Measurements from ENCODE around the gene CASKIN1.
A peak's percentile ranks its signal among the peaks of the same experiment; 100 is the strongest.

CASKIN1 gene

DNA sequence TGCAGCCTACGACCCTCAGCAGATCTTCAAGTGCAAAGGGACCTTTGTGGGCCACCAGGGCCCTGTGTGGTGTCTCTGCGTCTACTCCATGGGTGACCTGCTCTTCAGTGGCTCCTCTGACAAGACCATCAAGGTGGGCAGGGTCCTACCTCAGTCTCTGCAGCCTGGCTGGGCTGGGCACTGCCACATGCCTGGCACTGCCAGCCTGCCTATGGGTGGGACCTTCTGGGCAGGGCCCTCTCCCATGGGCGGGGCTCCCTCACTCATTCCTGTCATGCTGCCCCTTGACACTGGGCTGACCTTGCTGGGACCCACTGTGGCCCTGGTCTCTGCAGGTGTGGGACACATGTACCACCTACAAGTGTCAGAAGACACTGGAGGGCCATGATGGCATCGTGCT, 22.5 kb downstream of the CASKIN1 start:
- DNase-seq: no peak

DNA sequence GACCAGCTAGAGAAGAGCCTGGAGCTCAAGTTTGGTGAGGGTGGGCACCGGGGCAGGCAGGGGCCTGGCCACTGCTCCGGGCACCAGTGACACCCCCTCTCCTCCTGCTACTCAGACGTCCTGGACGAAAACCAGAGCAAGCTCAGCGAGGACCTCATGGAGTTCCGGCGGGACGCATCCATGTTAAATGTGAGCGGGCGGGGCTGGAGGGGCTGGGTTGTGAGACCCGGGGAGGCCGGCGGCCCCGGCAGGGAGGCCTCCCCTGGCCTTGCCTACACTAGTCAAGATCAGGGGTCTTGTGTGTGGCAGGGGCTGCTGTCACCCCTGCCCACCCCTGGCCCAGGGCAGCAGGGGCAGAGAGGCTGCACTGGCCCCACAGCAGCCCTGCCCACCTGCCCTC, 23.0 kb downstream of the CASKIN1 start:
- DNase-seq: no peak

DNA sequence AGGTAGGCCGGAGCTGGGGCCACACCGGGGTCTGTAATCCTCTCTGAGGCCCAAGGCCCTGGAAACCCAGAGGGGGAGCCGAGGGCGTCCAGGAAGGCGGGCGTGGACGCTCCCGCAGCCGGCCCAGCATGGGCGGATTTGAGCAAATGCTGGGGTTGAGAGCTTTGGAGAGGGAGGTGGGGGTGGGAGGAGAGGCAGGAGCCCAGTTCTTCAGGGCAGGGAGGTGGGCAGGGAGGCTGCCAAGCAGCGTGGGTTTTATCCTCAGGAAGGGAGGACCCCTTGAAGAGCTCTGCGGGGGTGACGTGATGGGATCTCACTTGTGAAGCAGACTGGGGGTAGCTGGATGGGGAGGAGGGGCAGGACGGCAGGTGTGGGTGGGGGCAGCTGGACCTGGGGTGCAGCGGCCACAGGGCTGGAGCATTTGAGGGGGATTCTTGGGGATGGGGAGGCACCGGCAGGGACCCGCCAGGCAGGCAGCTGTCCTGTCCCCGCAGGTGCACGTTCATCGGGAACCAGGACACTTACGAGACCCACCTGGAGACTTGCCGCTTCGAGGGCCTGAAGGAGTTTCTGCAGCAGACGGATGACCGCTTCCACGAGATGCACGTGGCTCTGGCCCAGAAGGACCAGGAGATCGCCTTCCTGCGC, 23.6 kb downstream of the CASKIN1 start:
- DNase-seq: no peak

DNA sequence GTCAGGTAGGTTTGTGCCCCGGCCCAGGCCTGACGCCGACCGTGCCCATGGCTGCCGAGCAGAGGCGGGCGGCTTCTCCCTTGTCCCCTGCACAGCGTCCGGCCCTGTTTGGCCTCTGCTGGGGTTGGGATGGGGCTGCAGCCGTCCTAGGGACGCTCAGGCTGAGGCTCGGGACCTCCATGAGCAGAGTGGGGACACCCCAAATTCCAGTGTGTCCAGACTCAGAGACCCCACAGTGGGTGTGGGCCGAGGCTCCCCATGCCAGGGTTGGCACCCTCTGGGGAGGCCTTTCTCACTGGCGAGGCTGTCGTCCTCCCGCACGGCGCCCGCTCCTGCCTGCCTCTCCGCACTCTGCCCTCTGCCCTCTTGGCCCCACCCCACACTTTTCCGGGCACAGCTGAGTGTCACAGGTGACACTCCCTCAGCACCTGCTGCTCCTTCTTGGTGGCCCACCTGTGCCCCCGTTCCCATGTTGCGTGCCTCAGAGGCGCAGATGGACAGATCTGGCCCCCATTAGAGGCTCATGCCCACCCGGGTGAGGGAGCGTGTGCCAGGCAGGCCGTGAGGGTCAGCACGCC, 24.7 kb downstream of the CASKIN1 start:
- no peak for DNase-seq

DNA sequence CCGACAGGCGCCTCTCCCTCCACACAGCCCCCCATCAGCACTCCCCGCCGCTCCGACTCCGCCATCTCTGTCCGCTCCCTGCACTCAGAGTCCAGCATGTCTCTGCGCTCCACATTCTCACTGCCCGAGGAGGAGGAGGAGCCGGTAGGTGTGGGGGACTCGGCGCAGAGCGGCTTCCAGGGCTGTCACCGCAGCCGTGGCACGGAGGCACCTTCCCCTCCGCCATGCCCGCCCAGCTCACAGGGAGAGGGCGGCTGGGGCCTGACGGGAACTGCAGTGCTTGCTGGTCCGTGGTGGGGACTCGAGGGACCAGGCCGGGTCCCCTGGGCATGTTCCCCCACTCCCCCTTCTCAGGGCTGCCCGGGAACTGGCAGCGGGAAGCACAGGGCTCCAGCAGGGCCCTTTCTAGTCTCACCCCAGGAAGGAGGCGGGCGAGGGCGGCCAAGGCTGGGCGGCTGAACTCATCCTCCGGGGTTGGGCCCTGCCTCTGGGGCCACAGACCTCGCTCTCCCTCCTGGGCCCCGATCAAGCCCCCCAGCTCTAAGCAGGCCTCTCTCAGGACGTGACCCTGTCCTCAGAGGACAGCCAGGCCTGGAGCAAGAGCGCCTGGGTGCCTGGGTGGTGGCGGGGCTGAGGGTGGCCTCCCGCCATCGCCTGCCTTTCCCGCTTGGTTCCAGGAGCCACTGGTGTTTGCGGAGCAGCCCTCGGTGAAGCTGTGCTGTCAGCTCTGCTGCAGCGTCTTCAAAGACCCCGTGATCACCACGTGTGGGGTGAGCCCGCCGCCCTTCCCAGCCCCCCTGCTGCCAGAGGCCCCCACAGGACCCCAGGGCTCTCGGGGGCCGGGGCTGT, 25.6 kb downstream of the CASKIN1 start:
- no peak for DNase-seq

DNA sequence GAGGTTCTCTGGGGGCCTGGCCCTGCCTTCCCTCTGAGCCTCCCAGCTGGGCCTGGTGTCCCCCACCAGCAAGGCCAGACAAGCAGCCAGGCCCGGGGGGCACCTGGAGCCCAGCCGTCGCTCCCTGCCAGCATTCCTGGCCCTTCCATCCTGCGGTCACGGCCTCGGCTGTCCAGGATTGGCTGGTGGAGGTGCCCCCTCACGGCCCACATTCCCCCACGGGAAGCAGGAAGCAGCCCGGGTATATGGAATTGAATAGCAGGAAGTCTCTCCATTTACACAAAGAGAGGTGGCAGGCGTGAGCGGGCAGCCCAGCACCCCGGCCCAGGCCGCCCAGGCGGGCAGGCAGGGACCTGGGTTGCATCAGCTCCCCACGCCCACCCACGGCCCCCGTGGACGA, 26.3 kb downstream of the CASKIN1 start:
- no peak for DNase-seq

DNA sequence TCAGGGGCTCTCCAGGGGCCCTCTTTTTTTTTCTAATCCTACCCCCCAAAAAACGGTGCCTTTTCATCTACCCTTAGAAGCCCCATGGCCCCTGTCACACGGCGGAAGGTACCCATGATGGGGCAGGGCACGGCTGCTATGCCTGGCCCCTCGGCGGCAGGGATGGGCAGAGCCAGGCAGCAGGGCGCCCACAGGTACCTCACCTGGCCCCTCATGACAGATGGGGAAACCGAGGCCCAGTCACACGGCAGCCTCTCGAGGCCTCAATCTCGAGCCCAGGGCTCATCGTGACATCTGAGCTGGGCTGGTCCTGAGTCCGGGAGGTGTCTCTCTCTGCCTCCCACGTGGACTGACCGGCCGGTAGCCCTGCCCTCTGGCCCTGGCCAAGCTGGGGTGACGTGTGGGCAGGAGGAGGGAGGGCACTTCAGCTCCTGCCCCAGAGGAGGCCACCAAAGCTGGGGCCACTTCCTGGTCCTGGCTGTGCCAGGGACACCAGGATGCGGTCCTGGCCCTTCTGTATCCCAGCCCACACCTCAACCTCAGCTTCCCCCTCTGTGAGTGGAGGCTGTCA, 29.3 kb downstream of the CASKIN1 start:
- DNase-seq: no peak

DNA sequence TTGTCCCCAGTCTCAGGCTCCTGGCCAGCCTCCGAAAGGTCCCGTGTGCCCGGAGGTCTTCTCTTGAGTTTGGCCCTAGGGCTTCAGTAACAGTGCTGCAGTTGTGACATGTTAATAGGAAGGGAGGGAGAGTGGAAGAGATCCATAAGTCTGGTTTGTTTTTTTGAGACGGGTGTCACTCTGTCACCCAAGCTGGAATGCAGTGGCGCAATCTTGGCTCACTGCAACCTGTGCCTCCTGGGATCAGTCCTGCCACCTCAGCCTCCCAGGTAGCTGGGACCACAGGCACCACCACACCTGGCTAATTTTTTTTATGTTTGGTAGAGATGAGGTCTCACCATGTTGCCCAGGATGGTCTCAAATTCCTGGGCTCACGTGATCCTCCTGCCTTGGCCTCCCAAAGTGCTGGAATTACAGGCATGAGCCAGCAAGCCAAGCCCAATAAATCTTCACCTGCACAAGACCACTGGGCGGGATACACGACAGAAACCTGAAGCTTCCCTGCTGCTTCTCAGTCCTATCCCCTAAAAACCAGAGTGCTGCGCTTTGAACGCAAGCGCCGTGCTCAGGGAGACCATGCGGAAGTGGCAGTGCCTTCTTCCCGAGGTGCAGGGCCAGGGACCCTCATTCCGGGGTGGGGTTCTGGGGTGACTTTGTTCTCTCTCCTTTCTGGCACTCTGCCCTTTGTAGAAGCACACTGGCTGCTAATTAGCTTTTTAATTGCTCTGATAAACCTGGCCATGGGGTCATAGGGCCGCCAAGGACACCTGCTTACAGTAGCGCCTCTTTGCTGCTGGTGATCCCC, 29.9 kb downstream of the CASKIN1 start:
- DNase-seq: no peak

DNA sequence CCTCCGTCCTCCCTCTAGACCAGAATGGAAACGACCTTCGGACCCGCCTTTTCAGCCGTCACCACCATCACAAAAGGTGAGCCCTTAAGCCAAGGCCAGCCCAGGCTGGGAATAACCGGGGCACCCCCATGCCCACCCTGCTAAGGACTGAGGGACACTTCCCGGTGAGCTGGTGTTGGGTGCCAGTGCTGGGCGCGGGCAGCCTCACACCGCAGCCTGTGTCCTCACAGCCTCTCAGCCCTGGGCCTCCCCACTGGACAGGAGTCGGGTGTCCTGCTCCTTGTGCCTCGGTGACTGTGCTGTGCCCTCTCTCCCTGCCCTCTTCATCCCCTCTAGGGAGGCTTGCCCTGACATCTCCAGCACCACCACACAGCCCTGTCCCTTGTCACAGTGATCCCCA, 30.5 kb downstream of the CASKIN1 start:
- DNase-seq: no peak

DNA sequence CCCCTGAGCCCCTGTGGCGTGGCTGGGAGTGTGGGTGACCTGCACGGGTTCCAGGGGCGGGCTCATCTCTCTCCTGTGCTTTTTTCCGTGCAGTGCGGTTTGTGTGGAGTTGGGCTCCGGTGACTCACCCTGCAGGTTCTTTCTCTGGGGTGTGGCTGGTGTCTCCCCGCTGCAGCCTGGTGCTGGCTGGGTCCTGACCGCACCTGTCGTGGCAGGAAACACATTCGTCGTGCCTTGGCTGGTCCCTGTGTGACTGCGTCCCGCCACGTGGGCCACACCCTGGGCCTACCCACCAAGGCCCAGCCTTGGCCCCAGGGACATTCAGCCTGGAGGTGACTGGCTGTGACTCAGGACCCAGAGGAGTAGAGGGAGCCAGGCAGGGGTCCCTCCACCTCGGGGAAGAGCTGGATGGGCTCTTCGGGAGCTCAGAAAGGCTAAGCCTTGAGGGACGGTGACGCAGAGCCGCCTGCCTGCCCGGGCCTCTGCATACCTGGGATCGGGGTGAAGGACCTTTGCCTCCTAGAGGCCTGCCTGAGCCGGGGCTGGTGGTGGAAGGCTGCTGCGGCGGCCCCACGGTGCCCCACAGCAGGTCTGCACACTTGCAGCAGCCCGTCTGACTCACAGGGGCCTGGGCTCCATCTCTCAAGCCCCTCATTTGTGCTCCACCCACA, 33.1 kb downstream of the CASKIN1 start:
- DNase-seq: peak in 1 of 2 donors; percentile 31

DNA sequence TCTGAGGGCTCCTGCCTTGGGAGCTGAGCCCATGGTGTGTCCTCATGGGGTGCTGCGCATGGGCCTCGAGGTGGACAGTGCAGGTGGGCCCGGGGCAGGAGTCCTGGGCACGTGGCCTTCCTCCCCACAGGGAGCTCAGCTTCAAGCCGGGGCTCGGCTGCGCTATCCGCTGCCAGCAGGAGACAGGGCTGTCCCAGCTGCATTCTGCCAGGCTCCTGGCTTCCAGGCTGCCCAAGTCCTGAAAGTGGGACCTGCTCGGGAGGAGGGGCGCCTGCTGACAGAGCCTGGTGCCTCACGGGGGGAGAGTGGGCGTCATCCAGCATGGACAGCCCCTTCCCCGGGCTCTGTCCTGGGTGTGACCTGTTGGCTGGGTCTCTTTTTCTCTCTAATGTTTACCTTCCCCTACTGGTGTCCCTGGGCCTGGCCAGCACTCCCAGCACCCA, 33.7 kb downstream of the CASKIN1 start:
- no peak for DNase-seq

DNA sequence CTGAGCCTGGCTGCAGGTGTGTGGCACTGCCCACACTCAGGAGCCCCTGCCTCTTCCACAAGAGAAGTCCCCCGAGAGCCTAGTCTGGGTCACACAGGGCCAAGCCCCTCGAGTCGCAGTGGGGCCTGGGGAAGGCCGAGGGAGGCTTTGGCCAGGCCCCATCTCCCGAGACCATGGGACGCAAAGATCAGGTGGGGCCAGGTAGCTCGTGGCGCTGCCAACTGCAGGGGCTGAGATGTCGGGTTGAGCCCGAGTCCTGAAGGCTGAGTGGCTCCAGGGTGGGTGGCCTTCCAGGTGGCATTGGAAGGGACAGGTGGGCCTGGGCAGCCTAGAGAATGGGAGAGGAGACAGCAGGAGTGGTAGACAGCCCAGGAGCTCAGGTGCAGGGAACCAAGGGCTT, 34.5 kb downstream of the CASKIN1 start:
- DNase-seq: no peak

DNA sequence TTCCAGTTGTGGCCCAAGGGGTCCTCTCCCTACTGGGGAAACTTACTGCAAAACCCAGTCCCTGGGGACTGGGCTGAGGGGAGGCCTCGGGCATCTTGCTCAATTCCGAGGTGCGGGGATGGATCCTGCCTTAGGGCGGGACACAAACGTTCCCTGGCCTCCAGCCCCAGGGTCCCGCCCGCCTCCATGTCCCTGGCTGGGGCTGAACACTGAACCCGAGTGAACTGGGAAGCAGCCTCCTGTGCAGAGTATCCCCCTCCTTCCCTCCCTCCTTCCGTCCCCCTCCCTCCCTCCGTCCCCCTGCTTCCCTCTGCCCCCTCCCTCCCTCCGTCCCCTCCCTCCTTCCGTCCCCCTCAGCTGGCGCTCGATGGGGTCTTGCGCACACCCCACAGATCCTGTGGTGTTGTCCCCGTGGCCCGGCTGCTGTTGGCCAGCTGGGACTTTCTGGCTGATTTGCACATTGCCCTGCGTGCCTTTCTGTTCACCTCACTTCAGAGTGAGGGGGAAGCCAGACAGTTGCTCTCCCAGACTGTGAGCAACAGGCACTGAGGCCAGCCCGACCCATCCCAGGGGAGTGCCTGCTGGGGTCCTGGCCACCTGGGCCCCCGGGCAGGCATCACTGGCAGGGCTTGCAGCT, 35.4 kb downstream of the CASKIN1 start:
- DNase-seq: no peak

DNA sequence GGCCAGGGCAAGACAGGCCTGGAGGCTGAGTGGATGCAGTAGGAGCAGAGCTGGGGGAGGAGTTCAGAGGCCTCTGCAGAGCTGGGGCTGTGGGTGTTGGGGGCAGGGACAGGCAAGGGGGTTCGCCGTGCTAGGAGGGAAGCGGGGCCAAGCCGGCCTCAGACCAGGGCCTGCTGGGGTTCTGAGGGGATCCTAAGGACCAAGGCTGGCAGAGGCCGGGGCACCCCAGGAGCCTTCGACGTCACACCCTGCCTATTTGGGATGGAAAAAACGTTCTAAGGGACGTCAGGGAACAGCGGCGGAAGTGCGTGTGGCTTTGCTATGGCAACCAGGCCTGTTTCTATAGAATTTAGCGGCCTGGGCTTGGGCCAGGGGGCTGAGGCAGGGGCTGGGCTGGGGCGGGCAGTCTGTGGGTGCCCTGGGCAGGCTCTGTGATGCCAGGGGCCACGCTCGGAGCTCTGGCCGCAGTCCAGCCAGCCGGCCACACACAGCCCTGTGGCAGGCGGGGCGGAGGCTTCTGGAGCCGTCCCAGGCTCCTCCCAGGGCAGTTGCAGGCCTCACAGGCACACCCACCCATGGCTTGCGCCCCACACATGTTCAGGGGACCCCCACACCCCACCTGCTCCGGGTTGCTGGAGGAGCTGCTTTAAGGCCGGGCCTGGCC, 37.1 kb downstream of the CASKIN1 start:
- no peak for DNase-seq

DNA sequence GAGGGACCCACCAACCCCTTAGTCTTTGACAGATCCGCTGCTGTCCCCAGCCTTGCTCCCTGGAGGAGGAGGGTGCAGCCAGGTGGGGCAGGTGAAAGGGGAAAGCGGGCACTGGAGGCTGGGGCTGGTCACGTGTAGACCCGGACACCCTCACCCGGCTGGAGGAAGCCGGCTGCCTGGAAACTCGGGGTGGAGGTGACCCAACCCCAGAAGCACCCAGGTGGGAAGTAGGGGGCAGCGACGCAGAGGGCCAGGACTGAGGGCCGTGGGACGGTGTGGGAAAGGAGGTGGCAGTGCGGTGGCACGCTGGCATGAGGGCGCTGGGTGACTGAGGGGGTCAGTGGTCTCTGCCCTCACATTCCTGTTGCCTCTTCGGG, 38.2 kb downstream of the CASKIN1 start:
- no peak for DNase-seq

DNA sequence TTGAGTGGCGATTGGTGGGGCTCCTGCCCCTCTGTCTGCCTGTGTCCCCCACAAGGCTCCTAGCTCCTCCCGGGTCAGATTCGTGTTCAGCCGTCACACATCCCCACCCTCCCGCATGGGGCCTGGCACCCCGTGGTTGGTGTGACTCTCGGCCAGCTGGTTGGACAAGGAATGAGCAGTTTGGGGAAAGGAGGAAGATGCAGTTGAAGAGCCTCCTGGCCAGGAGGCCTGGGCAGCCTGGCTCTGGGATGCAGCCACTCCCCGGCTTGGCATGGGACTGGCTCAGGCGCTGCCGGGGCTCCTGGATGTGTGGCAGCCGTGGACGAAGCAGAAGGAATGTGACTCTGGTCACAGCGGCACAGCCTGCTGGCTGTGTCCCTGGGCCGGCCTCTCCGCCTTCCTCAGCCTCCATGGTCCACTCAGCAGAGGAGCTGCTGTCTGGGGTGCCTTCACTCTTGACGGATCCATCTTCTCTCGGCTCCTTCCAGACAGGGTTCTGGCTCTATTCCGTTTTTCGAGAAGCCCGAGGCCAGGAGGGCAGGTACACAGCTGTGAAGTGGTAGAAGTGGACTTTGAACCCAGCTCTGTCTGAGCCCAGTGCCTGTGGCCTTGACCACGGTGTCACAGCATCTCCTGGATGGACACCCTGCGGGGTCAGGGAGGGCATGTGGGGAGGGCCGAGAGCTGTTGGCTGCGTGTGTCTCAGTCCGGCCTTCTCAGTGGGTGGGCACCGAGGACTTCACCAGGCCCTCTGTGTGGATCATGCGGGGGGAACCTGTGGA, 38.7 kb downstream of the CASKIN1 start:
- no peak for DNase-seq

DNA sequence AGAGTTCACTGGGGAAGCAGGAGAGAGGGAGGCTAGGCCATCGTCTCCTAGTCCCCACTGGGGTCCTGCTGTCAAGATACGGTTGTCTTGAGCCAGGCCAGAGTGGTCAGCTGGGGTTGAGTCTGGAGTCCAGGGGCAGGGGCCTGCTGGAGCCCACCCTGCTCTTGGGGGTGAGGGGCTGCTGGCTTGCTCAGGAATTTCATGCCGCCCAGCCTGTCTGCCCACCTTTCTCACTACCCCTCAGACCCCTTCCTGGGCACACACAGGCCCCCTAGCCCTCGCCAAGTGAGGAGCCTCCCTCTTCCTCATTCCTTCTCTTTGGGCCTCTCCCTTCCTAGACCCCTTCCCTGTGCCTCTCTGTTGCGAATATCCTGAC, 39.6 kb downstream of the CASKIN1 start:
- DNase-seq: no peak

DNA sequence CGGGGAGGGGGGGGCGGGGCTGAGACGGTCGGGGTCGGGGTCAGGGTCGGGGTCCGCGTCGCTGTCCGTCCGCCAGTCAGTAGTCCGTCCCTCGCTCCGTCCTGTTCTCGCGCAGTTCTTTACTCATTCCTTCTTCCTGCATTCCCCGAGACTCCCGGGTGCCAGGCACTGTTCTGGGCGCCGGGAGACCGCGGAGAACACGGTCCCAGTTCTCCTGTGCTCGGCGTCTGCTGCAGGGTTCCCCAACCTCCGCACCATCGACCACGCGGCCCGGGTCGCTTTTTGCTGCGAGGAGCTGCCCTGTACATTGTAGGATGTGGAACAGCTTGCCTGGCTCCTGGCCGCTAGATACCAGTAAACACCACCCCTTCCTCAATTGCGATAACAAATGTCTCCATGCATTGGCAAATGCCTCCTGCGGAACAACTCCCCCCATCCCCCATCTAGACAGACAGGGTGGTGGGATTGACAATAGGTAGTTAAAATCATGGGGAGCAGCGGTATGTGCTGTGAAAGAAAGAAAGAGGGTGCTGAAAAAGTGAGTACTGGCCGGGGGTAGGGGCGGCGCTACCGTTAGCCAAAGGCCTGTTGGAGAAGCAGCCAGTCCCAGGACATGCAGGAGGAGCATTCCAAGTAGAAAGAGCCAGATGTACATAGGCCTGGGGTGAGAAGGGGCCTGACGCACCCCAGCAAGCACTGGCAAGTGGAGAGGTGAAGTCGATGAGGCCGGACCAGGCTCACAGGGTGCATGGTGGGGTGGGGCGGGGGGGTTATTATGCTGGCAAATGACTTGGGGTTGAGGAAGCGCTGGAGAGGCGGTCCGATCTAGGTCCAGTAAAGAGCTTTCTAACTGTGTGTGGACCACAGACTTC, 40.2 kb downstream of the CASKIN1 start:
- no peak for DNase-seq

All from CD4-positive, alpha-beta T cell treated with Interleukin-4 for 1 hour (primary cell).